Fibroblast of the aortic adventitia (primary cell): ENCODE measurements around the gene PSMD2. TPM values are rescaled to one million over a fixed set of nuclear protein-coding genes. Genes with fewer than 3 reads are reported as not detected.

Source experiments
- DNase-seq: peaks from one replicate; pipeline ENCODE4 v3.0.0-alpha.2; 2010; ENCODE audit warnings: low read depth
- H3K4me3 ChIP-seq: 2 replicates; pipeline ENCODE4 v1.5.1; 2011; ENCODE audit warnings: low read depth, mild to moderate bottlenecking, control low read depth, low read length, moderate library complexity
- total RNA-seq: library from RNA; depleted of rRNA; stranded (reverse); fragments of >200 nt; gene quantifications from 2 replicates; pipeline ENCODE4 v1.2.3, GENCODE V29; 2012; ENCODE audit warnings: low replicate concordance
- TF ChIP-seq, protein P1 (sequence below): IDR thresholded peaks from 2 replicates; pipeline ENCODE4 v1.5.1; 2011; ENCODE audit warnings: mild to moderate bottlenecking, low read length, control low read depth, inconsistent platforms; ENCODE audit not compliant: insufficient read depth

The PSMD2 gene
- total RNA-seq, 1 donor, result 333 TPM

GRCh38 chr3:184349563-184350470, 50.8 kb downstream of the PSMD2 start:
- TF ChIP-seq, protein P1, sequence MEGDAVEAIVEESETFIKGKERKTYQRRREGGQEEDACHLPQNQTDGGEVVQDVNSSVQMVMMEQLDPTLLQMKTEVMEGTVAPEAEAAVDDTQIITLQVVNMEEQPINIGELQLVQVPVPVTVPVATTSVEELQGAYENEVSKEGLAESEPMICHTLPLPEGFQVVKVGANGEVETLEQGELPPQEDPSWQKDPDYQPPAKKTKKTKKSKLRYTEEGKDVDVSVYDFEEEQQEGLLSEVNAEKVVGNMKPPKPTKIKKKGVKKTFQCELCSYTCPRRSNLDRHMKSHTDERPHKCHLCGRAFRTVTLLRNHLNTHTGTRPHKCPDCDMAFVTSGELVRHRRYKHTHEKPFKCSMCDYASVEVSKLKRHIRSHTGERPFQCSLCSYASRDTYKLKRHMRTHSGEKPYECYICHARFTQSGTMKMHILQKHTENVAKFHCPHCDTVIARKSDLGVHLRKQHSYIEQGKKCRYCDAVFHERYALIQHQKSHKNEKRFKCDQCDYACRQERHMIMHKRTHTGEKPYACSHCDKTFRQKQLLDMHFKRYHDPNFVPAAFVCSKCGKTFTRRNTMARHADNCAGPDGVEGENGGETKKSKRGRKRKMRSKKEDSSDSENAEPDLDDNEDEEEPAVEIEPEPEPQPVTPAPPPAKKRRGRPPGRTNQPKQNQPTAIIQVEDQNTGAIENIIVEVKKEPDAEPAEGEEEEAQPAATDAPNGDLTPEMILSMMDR, result no peak
- no peak for DNase-seq
- H3K4me3 ChIP-seq, result no peak overlapping the region

- TF ChIP-seq, protein P1, result no peak
- H3K4me3 ChIP-seq, result no peak overlapping the region
- DNase-seq, result no peak
These were observed 51.6 kb downstream of the PSMD2 start for GRCh38 chr3:184350618-184351017.

DNA sequence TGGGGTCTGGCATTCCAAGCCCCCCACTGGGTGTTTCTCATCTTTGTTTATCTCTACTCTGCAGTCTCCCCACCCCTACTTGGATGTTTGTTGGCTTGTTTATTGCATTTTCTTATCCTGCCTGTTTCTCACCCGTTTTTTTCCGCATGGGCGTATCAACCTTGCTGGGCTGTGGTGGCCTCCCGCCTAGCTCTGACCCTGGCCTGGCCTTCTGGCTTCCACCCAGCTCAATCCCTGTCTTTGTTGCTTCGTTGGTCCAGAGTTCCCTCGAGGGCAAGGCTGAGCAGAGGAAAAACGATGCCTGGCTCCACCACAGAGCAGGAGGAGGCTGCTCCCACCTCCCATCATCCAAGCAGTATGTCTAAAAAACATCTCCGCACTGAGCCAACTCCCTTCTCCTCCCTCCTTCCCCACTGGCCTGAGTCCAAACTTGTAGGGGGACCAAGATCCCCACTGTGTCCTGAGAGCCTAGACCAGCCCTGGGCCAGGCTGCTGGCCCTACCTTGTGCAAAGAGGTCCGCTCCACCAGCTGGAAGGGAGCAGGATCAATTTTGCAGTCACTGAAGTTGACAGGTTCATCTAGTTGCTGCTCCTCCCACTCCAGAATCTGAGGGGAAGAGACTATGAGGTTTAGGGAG, 52.6 kb downstream of the PSMD2 start:
- TF ChIP-seq, protein P1, result no peak
- no peak for DNase-seq
- no peak overlapping the region for H3K4me3 ChIP-seq

DNA sequence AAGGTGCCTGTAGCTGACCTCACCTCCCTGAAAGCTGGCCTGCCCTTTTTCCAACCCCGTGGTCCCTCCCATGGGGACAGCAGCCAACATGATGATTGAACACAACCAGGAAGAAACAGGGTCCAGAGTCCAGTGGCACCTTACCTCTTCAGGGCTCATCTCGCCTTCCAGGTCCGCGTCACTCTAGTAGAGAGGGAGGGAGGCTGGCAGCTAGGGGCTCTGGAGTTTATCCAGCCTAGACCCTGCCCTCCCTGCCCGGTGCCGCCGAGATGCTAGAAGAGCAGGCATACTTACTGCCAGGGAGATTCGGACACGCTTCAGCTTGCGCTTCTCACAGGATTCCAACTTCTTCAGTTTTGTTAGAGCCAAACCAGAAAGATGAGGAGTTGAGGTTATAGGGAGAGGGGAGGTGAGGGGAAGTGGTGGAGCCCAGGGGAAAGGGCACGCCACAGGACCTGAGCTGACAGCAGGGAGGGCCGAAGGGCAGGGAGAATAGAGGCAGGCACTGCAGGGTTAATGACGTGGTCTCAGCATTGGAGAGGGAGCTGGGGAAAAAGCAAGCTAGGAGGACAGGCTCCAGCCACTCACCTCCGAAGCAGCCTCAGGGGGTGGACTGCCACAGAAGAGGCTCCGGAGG, 53.2 kb downstream of the PSMD2 start:
- TF ChIP-seq, protein P1, result no peak
- no peak overlapping the region for H3K4me3 ChIP-seq
- DNase-seq, result no peak

GRCh38 chr3:184352897-184353545, 54.0 kb downstream of the PSMD2 start:
- DNase-seq, result no peak
- TF ChIP-seq, protein P1, result no peak
- no peak overlapping the region for H3K4me3 ChIP-seq

DNA sequence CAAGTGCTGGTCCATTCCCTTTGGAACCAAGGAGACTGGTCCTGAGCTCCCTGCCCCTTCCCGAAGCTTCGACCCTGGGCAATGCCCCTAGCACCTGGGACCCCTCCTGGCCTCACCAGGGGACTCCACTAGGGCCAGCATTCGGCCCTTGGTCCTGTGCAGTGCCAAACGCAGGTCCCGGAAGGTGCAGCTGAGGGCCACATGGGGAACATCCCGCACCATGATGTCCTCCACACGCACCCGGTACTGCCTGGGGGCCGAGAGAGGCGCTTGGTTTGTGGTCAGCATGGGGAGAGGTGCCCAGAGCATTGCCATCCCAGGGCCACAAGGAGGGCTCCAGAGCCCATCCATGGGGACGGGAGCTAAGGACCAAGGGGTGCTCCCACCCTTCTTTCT, 54.5 kb downstream of the PSMD2 start:
- TF ChIP-seq, protein P1, result no peak
- DNase-seq, result no peak
- H3K4me3 ChIP-seq, result no peak overlapping the region
